RPMI7951 (cell line): Measurements from ENCODE around the gene ZGPAT. TPM values are rescaled to one million over a fixed set of nuclear protein-coding genes. Genes with fewer than 3 reads are reported as not detected.

Source experiments
- DNase-seq: peaks from one replicate; pipeline ENCODE4 v3.0.0-alpha.2; 2012; ENCODE audit warnings: low read depth
- total RNA-seq: library from RNA; depleted of rRNA; stranded (reverse); fragments of >200 nt; shearing (Covaris generic); gene quantifications from 2 replicates; pipeline ENCODE4 v1.2.3, GENCODE V29; 2014; rRNA removed

The ZGPAT gene
- total RNA-seq, 1 experiment from 2014 or later = 8.3 TPM

GRCh38 chr20:63782521-63782971, 74.7 kb downstream of the ZGPAT start:
- DNase-seq = no peak

- no peak for DNase-seq
Measured at GRCh38 chr20:63783970-63784369, 76.1 kb downstream of the ZGPAT start.

GRCh38 chr20:63785691-63786131, 77.9 kb downstream of the ZGPAT start:
- no peak for DNase-seq

Other genes with a start within 250 kb of the ZGPAT start
- 0.10 and 2.5 TPM in 2 replicates for gene KCNQ2, start 235.4 kb upstream of the ZGPAT start, total RNA-seq
- 14.1 and 17.6 TPM in 2 replicates for gene EEF1A2, start 209.0 kb upstream of the ZGPAT start, total RNA-seq
- gene PPDPF, start 187.3 kb upstream of the ZGPAT start, total RNA-seq = 140 and 185 TPM in 2 replicates
- 0.48 TPM in 1 of 2 replicates, not detected in the other for gene PTK6, start 170.7 kb upstream of the ZGPAT start, total RNA-seq
- not detected in 2 replicates for gene SRMS, start 160.3 kb upstream of the ZGPAT start, total RNA-seq
- gene FNDC11, start 153.9 kb upstream of the ZGPAT start, total RNA-seq = 1.8 and 1.9 TPM in 2 replicates
- gene HELZ2, start 133.8 kb upstream of the ZGPAT start, total RNA-seq = 13.3 and 23.4 TPM in 2 replicates
- 7.6 and 10.0 TPM in 2 replicates for gene GMEB2, start 80.9 kb upstream of the ZGPAT start, total RNA-seq
- gene STMN3, start 54.6 kb upstream of the ZGPAT start, total RNA-seq = 75.3 and 102 TPM in 2 replicates
- gene RTEL1, start 49.7 kb upstream of the ZGPAT start, total RNA-seq = 17.4 and 18.7 TPM in 2 replicates
- gene TNFRSF6B, start 11.4 kb upstream of the ZGPAT start, total RNA-seq = 0.36 and 1.1 TPM in 2 replicates
- 38.8 and 69.0 TPM in 2 replicates for gene ARFRP1, start 63 bp upstream of the ZGPAT start, total RNA-seq
- 0.72 and 4.4 TPM in 2 replicates for gene LIME1, start 28.6 kb downstream of the ZGPAT start, total RNA-seq
- 29.3 and 46.9 TPM in 2 replicates for gene SLC2A4RG, start 31.7 kb downstream of the ZGPAT start, total RNA-seq
- gene ZBTB46, start 123.2 kb downstream of the ZGPAT start, total RNA-seq = 3.4 and 5.8 TPM in 2 replicates
- not detected in 2 replicates for gene ABHD16B, start 153.5 kb downstream of the ZGPAT start, total RNA-seq
- 137 and 140 TPM in 2 replicates for gene TPD52L2, start 157.2 kb downstream of the ZGPAT start, total RNA-seq
- 29.3 and 37.1 TPM in 2 replicates for gene DNAJC5, start 187.1 kb downstream of the ZGPAT start, total RNA-seq
- 23.1 and 24.4 TPM in 2 replicates for gene UCKL1, start 248.4 kb downstream of the ZGPAT start, total RNA-seq